IPS DF 6.9 (cell line): ENCODE measurements around the gene DOP1A.

Experiments
- DNase-seq: peaks from one replicate; pipeline ENCODE4 v3.0.0-alpha.2; 2013; ENCODE audit warnings: low read depth, low spot score
- H3K27ac ChIP-seq: one replicate; pipeline ENCODE4 v1.5.1; 2013; ENCODE audit warnings: low read length, control low read depth
- H3K27me3 ChIP-seq: 2 replicates; pipeline ENCODE4 v1.6.1; 2013; ENCODE audit warnings: mild to moderate bottlenecking, low read length; ENCODE audit not compliant: control insufficient read depth, insufficient read depth
- H3K36me3 ChIP-seq: 2 replicates; pipeline ENCODE4 v1.6.1; 2013; ENCODE audit warnings: low read length; ENCODE audit not compliant: control insufficient read depth, insufficient read depth
- H3K4me1 ChIP-seq: 2 replicates; pipeline ENCODE4 v1.6.1; 2013; ENCODE audit warnings: low read length; ENCODE audit not compliant: control insufficient read depth, insufficient read depth
- H3K4me3 ChIP-seq: 2 replicates; pipeline ENCODE4 v1.5.1; 2013; ENCODE audit warnings: mild to moderate bottlenecking, low read length
- H3K9me3 ChIP-seq: 2 replicates; pipeline ENCODE4 v1.6.1; 2013; ENCODE audit warnings: low read length, inconsistent platforms; ENCODE audit not compliant: control insufficient read depth, insufficient read depth
- WGBS: extraction: QIAGEN DNeasy Blood & Tissue Kit; methylation state at CpG from one replicate; pipeline ENCODE4 v1.1.7; 2013; ENCODE audit warnings: mixed read lengths, missing lambda C conversion rate; ENCODE audit not compliant: insufficient read length, insufficient coverage; 5-methylcytosine and 5-hydroxymethylcytosine counted together

DOP1A gene

DNA sequence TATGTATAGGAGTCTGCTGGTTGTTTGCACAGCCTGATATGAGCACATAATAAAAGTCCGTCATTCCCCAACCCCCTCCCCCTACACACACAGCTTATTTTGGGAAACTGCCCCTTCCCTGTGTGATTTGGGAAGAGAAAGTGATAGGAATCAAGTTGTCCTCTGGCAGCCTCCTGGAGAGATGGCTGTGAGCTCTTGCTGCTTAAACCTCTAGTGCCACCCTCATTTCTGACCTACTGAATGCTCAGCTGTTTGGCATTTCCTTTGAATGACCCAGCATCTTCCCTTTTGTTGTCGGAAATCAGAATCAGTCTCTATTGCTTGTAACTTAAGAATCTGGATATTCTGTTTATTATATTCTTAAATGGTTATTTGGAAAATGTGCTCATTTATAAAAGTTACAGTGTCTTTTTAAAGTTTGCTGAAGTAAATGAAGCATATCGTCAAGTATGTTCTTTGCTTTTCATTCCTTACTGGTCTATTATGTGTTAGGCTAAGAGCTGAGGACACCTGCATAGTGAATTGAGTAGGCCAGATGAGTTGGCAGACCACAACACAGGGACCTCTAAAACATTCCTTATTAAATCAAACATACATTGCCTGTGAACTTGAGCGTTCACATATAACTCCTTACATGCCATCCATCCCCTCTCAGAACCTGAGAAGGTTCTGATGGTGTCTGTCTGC lies 131.2 kb downstream of the DOP1A start:
- DNase-seq, result no peak
- H3K4me1 ChIP-seq, result no peaks in the 10 kb centered on the region
- H3K27me3 ChIP-seq, result no peaks in the 10 kb centered on the region
- WGBS, result no CpG with 5 or more reads among the region's 4 CpGs
- no peak overlapping the region for H3K27ac ChIP-seq
- H3K36me3 ChIP-seq, result peaks cover 4% of the 10 kb centered on the region; the same call in 1 of the 2 replicates
- H3K9me3 ChIP-seq, result no peaks in the 10 kb centered on the region
- H3K4me3 ChIP-seq, result no peak overlapping the region

DNA sequence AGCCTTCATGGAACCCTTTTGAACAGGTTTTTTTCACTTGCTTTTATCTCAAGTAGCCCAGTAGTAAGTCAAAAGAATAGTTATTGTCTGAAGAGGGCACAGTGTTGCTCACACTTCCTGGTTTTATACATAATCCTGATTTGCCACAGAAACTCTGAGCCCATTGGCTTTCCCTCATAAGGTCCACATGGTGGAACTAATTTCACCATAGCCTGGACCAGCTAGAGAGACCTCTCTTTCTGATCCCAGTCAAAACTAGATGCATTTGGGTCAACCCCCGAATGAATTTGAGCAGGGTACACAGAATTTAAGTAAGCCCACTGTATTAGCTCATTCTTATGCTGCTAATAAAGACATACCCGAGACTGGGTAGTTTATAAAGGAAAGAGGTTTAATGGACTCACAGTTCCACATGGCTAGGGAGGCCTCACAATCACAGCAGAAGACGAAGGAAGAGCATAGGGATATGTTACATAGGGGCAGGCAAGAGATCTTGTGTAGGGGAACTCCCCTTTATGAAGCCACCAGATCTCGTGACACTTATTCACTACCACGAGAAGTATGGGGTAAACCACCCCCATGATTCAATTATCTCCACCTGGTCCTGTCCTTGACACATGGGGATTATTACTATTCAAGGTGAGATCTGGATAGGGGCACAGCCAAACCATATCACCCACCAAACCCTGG lies 131.8 kb downstream of the DOP1A start:
- H3K36me3 ChIP-seq, result peaks cover 4% of the 10 kb centered on the region; the same call in 1 of the 2 replicates
- no peak overlapping the region for H3K4me3 ChIP-seq
- no peaks in the 10 kb centered on the region for H3K27me3 ChIP-seq
- H3K4me1 ChIP-seq, result no peaks in the 10 kb centered on the region
- H3K9me3 ChIP-seq, result no peaks in the 10 kb centered on the region
- WGBS, result no CpG with 5 or more reads among the region's 5 CpGs
- H3K27ac ChIP-seq, result no peak overlapping the region
- DNase-seq, result no peak

DNA sequence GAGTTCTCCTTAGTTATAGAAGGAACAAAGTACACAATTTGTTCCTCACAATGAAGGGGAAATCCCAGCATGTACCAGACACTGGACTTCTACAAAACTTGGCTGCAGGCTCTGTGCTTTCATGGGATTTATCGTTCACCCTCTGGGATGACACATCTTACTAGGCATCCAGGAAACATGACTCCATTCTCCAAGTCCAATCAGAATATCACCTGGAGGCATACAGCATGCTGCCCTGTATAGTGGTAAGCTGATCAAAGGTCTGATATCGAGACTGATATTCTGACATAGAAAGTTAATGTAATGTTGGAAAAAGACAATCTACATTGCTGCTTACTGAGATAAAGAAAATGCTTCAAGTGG lies 132.4 kb downstream of the DOP1A start:
- no peaks in the 10 kb centered on the region for H3K9me3 ChIP-seq
- no peak for DNase-seq
- no peak overlapping the region for H3K4me3 ChIP-seq
- no peaks in the 10 kb centered on the region for H3K27me3 ChIP-seq
- H3K36me3 ChIP-seq, result peaks cover 4% of the 10 kb centered on the region; the same call in 1 of the 2 replicates
- no peak overlapping the region for H3K27ac ChIP-seq
- H3K4me1 ChIP-seq, result no peaks in the 10 kb centered on the region
- WGBS, result no CpG with 5 or more reads among the region's 2 CpGs

DNA sequence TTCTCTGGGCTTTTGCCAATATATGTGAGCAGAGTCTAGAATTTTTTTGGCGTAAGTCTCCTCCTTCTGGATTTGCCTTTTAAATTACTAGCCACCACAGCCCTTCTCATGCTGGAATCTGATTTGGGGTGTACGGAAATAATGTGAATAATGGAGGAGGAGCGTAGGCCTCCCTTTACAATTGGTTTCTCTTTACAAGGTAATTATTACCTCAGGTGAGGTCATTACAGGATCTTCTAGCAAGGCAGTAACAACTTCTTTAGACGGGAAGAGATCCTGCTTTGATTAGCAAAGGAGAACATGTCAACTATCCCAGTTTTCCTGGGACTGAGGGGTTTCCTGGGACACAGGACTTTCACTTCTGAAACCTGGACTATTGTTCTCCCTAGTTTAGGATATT lies 134.6 kb downstream of the DOP1A start:
- DNase-seq, result no peak
- H3K27me3 ChIP-seq, result no peaks in the 10 kb centered on the region
- no CpG with 5 or more reads among the region's 4 CpGs for WGBS
- no peak overlapping the region for H3K27ac ChIP-seq
- no peaks in the 10 kb centered on the region for H3K9me3 ChIP-seq
- H3K4me3 ChIP-seq, result no peak overlapping the region
- peaks cover 4% of the 10 kb centered on the region; the same call in 1 of the 2 replicates for H3K36me3 ChIP-seq
- no peaks in the 10 kb centered on the region for H3K4me1 ChIP-seq

DNA sequence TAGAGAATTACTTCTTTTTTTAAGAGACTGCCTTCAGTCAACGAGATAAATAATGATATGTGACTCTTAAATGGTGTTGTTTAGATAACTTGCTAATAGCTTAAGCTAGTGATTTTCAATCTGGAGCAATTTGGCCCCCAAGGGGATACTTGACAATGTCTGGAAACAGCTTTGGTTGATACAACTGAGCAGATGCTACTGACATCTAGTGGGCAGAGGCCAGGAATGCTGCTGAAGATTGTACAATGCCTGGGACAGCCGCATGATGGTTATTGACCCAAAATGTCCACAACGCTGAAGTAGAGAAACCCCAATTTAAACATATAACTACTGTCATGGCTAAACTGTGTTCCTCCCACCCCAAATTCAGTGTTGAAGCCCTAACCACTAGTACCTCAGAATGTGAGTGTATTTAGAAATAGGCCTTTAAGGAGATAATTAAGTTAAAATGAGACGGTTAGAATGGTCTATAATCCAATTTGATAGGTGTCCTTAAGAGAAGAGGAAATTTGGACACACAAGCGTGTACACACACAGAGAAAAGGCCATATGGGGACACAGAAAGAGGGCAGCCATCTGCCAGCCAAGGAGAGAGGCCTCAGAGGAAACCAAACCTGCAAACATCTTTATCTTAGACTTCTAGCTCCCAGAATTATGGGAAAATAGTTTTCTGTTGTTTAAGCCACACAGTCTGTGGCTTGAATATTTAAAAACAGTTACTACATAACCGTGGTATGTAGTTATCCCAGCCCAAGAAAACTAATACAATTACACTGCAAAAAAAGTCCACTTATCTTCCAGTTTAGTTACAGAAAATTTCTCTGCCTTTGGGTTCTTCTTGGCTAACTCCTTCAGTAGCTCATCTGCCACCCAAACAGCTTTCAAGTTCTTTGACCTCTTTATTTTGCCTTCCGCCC lies 147.9 kb downstream of the DOP1A start:
- no CpG with 5 or more reads among the region's 7 CpGs for WGBS
- Histone ChIP-seq H3K9me3 (no peaks in the 10 kb centered on the region), H3K4me3 (no peak overlapping the region), H3K36me3 (no peaks in the 10 kb centered on the region), H3K27ac (no peak overlapping the region), H3K27me3 (no peaks in the 10 kb centered on the region), H3K4me1 (no peaks in the 10 kb centered on the region)
- DNase-seq, result no peak

DNA sequence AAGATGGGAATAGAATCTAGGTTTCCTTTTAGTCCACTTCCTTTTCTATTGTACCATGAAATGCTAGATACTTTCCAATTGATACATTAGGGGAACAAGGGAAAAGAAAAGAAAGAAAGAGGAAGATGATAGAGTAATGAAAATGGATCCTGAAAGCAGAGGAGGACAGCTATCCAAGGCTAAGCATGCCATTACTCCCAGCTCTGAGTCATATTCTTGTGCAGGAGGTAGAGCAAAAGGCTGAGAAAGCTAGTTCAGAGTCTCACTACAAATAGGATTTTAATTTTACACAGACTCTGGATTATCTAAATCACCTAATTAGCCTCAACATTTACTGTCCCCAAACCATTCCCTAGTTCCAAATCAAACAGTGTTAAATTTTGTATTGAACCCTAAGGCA lies 149.3 kb downstream of the DOP1A start:
- H3K27ac ChIP-seq, result no peak overlapping the region
- no peaks in the 10 kb centered on the region for H3K27me3 ChIP-seq
- H3K4me3 ChIP-seq, result no peak overlapping the region
- no peak for DNase-seq
- H3K9me3 ChIP-seq, result no peaks in the 10 kb centered on the region
- H3K4me1 ChIP-seq, result no peaks in the 10 kb centered on the region
- no peaks in the 10 kb centered on the region for H3K36me3 ChIP-seq
